Activated CD4-positive, alpha-beta T cell treated with anti-CD3 and anti-CD28 coated beads for 1 hour (primary cell): ENCODE results near the gene ZFAND2B.
"Not testable (repeated sequence)": the region's sequence is repeated elsewhere in the genome, so short reads cannot be mapped to it uniquely, and the experiment has no call there.

Experiments used
- DNase-seq: peaks from one replicate; pipeline ENCODE4 v3.0.0-alpha.2; 2020

The ZFAND2B gene

GRCh38 chr2:219253753-219254589 lies 47.4 kb downstream of the ZFAND2B start, which contains the start of gene TUBA4A:
TUBA4A (minus strand) TSS chr2:219253918; CDS start chr2:219253858, 60 bp downstream.
- peak; percentile 89 for DNase-seq

- no peak for DNase-seq
Measured at GRCh38 chr2:219254590-219255201, 48.1 kb downstream of the ZFAND2B start.

GRCh38 chr2:219258942-219259341 lies 52.4 kb downstream of the ZFAND2B start:
- not testable (repeated sequence) for DNase-seq
